ENCODE measurements around the gene GINM1.

DNA sequence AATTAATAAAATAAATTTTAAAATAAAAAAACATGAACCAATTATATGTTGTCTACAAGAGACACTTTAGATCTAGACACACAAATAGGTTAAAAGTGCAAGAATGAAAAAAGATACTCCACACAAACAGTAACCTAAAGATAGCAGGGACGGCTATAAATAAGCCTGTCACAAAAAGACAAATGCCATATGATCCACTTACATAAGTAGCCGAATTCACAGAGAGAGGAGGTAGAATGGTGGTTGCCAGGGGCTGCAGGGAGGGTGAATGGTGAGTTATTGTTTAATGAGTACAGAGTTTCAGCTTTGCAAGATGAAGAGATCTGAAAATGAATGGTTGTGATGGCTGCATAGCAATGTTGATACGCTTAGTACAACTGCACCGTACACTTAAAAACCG lies 49.6 kb downstream of the GINM1 start:
- TF ChIP-seq ZNF776 (tag by site-specific recombination; IDR thresholded peaks at IDR 0.05; ENCODE audit: borderline replicate concordance) (no peak), REPIN1 (tag by site-specific recombination; IDR thresholded peaks at IDR 0.05; ENCODE audit: low read depth) (no peak)
- TF ChIP-seq, protein P1, sequence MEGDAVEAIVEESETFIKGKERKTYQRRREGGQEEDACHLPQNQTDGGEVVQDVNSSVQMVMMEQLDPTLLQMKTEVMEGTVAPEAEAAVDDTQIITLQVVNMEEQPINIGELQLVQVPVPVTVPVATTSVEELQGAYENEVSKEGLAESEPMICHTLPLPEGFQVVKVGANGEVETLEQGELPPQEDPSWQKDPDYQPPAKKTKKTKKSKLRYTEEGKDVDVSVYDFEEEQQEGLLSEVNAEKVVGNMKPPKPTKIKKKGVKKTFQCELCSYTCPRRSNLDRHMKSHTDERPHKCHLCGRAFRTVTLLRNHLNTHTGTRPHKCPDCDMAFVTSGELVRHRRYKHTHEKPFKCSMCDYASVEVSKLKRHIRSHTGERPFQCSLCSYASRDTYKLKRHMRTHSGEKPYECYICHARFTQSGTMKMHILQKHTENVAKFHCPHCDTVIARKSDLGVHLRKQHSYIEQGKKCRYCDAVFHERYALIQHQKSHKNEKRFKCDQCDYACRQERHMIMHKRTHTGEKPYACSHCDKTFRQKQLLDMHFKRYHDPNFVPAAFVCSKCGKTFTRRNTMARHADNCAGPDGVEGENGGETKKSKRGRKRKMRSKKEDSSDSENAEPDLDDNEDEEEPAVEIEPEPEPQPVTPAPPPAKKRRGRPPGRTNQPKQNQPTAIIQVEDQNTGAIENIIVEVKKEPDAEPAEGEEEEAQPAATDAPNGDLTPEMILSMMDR (tag by site-specific recombination; IDR thresholded peaks at IDR 0.05) = no peak
